Gastroesophageal sphincter (tissue), 4 donors: Measurements from ENCODE around the gene SLAMF1. TPM values are rescaled to one million over a fixed set of nuclear protein-coding genes. Genes with fewer than 3 reads are reported as not detected.
"Not testable (repeated sequence)": the region's sequence is repeated elsewhere in the genome, so short reads cannot be mapped to it uniquely, and the experiment has no call there.

Source experiments
- ATAC-seq: fragments of 150-250 bp; one replicate; pipeline ENCODE4 v1.9.1; 2016; ENCODE audit warnings: mild to moderate bottlenecking, moderate library complexity
- H3K27ac ChIP-seq, 4 donors: fragments of 200-600 bp; sonication (generic) in 3 of 4; 1 replicate in 3 of 4; 2 replicates in 1 of 4; pipeline ENCODE4 v1.5.1; 2016 to 2019
- H3K27me3 ChIP-seq: fragments of 200-600 bp; sonication (generic); one replicate; pipeline ENCODE4 v1.5.1; 2019
- H3K36me3 ChIP-seq, 2 donors: fragments of 200-600 bp; sonication (generic); one replicate each; pipeline ENCODE4 v1.5.1; 2019; ENCODE audit warnings: control low read depth in 1 of 2
- H3K4me1 ChIP-seq, 3 donors: fragments of 200-600 bp; sonication (generic); 1 replicate in 2 of 3; 2 replicates in 1 of 3; pipeline ENCODE4 v1.5.1; 2016 to 2019; ENCODE audit warnings: control low read depth in 2 of 3
- H3K4me3 ChIP-seq, 2 donors: fragments of 200-600 bp; sonication (generic); one replicate each; pipeline ENCODE4 v1.5.1; 2019; ENCODE audit warnings: mild to moderate bottlenecking in 1 of 2, moderate library complexity in 1 of 2
- H3K9me3 ChIP-seq, 3 donors: fragments of 200-600 bp; sonication (generic); one replicate each; pipeline ENCODE4 v1.5.1; 2017 to 2019; ENCODE audit warnings: control low read depth in 2 of 3
- CTCF ChIP-seq, 4 experiments: fragments of 200-600 bp in 2 of 4; fragments of 450-650 bp in 2 of 4; sonication (generic) in 1 of 4; IDR thresholded peaks; one replicate each; pipeline ENCODE4 v1.5.1; 2017 to 2019; ENCODE audit warnings: antibody characterized with exemption in 4 of 4, mild to moderate bottlenecking in 2 of 4, moderate library complexity in 2 of 4
- EP300 ChIP-seq: sonication (generic); formaldehyde crosslinking; IDR thresholded peaks from one replicate; pipeline ENCODE4 v1.6.1; 2017; ENCODE audit warnings: antibody characterized with exemption, mild to moderate bottlenecking
- POLR2A ChIP-seq, 2 donors: fragments of 450-650 bp; IDR thresholded peaks; one replicate each; pipeline ENCODE4 v1.6.1; 2017; ENCODE audit warnings: antibody characterized with exemption in 2 of 2, mild to moderate bottlenecking in 2 of 2, moderate library complexity in 1 of 2
- POLR2AphosphoS5 ChIP-seq: sonication (generic); formaldehyde crosslinking; IDR thresholded peaks from one replicate; pipeline ENCODE4 v1.6.1; 2017; ENCODE audit warnings: antibody characterized with exemption
- WGBS, 2 donors: methylation state at CpG; one replicate each; pipeline ENCODE4 v1.1.5; 2018; ENCODE audit warnings: low coverage in 1 of 2; 5-methylcytosine and 5-hydroxymethylcytosine counted together
- total RNA-seq, 4 donors: library from RNA; depleted of rRNA; stranded (reverse); fragments of >200 nt; gene quantifications; one replicate each; pipeline ENCODE4 v1.1.0, GENCODE V29; 2016

SLAMF1 gene
- total RNA-seq, result 1 to 10 TPM in 2 of 4 donors, under 1 TPM in 1, not detected in 1; 0.12 to 2.8 (median 1.2) TPM

- Histone ChIP-seq H3K9me3 (no peaks in the 10 kb centered on the region), H3K4me3 (peak within 1 kb of the TSS in 1 of 2 donors; percentile 11), H3K4me1 (no peaks in the 10 kb centered on the region), H3K27me3 (no peaks in the 10 kb centered on the region), H3K36me3 (no peaks in the 10 kb centered on the region), H3K27ac (no peak within 1 kb of the TSS)
- ATAC-seq, result no peak
- WGBS, 2 donors, result 47% methylated on average over 8 of the region's 11 CpGs; no CpG with 5 or more reads in 1 of the 2 donors
- TF ChIP-seq EP300 (no peak), CTCF (IDR thresholded peaks at IDR 0.05) (no peak), POLR2A (IDR thresholded peaks at IDR 0.05) (no peak), POLR2AphosphoS5 (no peak)
Measured at GRCh38 chr1:160646711-160647328, at the start of gene SLAMF1. Gene SLAMF1 (minus strand): TSS chr1:160647044. CDS start chr1:160646945, 99 bp downstream.

GRCh38 chr1:160692390-160692789 is 45.5 kb upstream of the SLAMF1 start:
- H3K4me1 ChIP-seq, ATAC-seq, H3K9me3 ChIP-seq, H3K27me3 ChIP-seq, H3K36me3 ChIP-seq, H3K4me3 ChIP-seq, H3K27ac ChIP-seq: not testable (repeated sequence)
- WGBS, 2 donors, result 88 to 100% methylated on average over 2 to 7 of the region's 10 CpGs

- no peaks in the 10 kb centered on the region for H3K4me1 ChIP-seq
- H3K4me3 ChIP-seq, result no peak overlapping the region
- H3K9me3 ChIP-seq, result no peaks in the 10 kb centered on the region
- H3K36me3 ChIP-seq, result no peaks in the 10 kb centered on the region
- no peak for TF ChIP-seq POLR2AphosphoS5
- TF ChIP-seq POLR2A (IDR thresholded peaks at IDR 0.05), result no peak
- TF ChIP-seq EP300, result no peak
- no peak for TF ChIP-seq CTCF (IDR thresholded peaks at IDR 0.05)
- H3K27me3 ChIP-seq, result peaks cover 38% of the 10 kb centered on the region
- no peak for ATAC-seq
- no peak overlapping the region for H3K27ac ChIP-seq
Measured at GRCh38 chr1:160685266-160685665, 38.4 kb upstream of the SLAMF1 start.

- no peaks in the 10 kb centered on the region for H3K36me3 ChIP-seq
- no peak for ATAC-seq
- no peak overlapping the region for H3K27ac ChIP-seq
- no peaks in the 10 kb centered on the region for H3K9me3 ChIP-seq
- no peak overlapping the region for H3K4me3 ChIP-seq
- no peaks in the 10 kb centered on the region for H3K4me1 ChIP-seq
- TF ChIP-seq EP300 (no peak), POLR2A (IDR thresholded peaks at IDR 0.05) (no peak), POLR2AphosphoS5 (no peak), CTCF (IDR thresholded peaks at IDR 0.05) (no peak)
- peaks cover 49% of the 10 kb centered on the region for H3K27me3 ChIP-seq
- 60 to 82% methylated on average over 3 to 4 of the region's 4 CpGs for WGBS, 2 donors
Measured at GRCh38 chr1:160682983-160683865, 36.4 kb upstream of the SLAMF1 start.

GRCh38 chr1:160681891-160682140 is 35.0 kb upstream of the SLAMF1 start:
- TF ChIP-seq POLR2AphosphoS5 (no peak), CTCF (IDR thresholded peaks at IDR 0.05) (no peak), POLR2A (IDR thresholded peaks at IDR 0.05) (no peak), EP300 (no peak)
- Histone ChIP-seq H3K4me3 (no peak overlapping the region), H3K27me3 (peaks cover 57% of the 10 kb centered on the region), H3K9me3 (no peaks in the 10 kb centered on the region), H3K36me3 (no peaks in the 10 kb centered on the region), H3K27ac (no peak overlapping the region), H3K4me1 (no peaks in the 10 kb centered on the region)
- ATAC-seq, result no peak
- 70% methylated on average over 2 of the region's 3 CpGs; no CpG with 5 or more reads in 1 of the 2 donors for WGBS, 2 donors
